ENCODE data around the gene BBS9.
"Not testable (repeated sequence)": the region's sequence is repeated elsewhere in the genome, so short reads cannot be mapped to it uniquely, and the experiment has no call there.

Gene BBS9

DNA sequence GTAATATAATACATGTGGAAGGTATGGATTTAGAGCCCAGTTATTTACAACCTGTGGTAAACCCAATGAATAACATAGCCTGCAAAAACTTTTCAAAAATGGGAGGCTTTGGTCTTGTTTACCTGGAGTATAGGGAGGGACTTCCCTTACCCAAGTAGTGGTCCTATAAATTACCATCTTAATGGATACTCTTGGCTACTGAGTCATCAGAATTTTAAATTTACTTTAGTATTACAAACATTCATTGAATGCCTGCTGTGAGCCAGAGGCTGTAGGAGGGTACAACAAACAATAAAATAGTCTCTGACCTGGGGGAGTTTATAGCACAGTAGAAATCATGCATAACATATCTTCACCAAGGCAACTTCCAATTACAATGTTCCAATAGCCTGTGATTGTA is 365.1 kb downstream of the BBS9 start:
- no peak for DNase-seq (ENCODE audit: low spot score)

DNA sequence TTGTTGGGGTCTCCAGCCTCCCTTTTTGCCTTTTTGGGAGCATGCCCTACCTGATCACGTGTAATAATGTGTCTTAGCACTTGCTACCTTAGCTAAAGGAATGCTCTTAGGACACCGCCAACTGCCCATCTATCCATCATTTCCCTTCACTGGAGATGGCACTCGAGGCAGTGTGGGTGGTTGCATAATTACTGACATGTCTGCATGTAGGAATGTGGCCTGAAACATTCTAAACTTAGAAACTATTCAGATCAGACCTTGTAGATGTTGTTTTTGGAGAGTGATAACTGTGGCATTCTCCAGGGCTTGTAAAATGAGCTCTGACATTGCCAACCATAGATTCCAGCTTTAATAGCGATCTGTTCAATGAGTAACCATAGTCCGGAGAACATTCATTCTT is 365.8 kb downstream of the BBS9 start:
- DNase-seq (ENCODE audit: low spot score) = no peak

DNA sequence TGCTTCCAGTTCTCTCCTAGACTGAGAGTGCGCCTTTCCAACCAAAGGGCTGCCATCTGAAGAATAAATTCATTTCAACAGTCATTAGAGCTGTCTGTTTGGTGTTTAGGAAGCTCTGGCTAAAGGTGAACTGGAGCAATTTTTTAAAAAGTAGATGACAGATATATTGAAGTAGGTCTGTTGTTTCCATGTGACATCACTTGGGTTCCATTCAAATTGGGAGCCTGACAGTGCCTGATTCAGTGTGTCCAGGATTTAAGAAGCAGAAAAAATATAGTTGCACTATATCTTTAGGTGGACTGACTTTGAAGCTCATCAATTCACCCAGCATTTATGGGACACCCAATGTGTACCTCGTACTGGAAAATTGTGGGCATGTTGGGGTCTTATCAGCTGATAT is 367.7 kb downstream of the BBS9 start:
- no peak for DNase-seq (ENCODE audit: low spot score)

DNA sequence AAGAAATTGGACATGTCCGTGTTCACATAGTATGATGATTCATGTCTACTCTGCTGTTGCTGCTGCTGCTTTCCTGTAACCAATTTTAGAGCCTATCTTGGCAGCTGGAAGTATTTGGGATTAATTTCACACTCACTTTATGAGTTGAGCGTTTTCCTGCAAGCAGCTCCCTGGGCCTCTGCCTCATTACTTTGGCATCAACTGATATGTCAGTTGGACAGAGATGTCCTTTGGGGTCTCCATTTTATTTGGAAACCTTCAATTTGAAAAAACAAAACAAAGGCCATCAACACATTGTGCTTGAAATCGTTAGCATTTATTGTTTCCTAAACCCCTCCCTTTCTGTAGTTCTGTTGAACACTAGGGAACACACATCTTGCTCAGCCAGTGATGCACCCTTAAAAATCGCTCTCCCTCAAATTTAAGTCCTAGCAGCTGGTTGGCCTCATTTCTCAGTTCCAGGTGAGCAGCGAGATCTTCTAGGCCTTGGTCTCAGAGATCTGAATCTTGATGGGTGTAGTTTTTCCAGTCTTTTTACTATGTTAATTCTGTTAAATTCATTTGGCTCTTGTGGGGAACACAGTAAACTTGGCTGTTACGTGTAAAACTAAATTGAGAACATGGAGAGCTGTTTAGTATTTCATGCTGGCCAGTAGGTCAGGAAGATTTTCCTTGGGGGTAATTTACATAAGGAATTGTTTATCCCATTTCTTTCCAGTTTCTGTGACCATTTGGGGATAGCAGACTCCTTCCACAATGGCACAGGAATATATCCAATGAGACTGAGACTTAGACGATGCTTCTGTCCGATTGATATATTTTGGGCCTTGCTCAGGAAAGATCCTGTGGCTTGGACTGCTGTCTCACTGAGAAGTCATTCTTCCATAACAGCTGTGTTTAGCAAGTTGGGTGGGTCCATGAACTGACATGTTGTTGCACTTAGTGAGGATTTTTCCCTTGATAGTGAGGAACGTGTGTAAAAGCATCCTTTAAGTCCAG is 371.6 kb downstream of the BBS9 start:
- DNase-seq (ENCODE audit: low spot score) = no peak

DNA sequence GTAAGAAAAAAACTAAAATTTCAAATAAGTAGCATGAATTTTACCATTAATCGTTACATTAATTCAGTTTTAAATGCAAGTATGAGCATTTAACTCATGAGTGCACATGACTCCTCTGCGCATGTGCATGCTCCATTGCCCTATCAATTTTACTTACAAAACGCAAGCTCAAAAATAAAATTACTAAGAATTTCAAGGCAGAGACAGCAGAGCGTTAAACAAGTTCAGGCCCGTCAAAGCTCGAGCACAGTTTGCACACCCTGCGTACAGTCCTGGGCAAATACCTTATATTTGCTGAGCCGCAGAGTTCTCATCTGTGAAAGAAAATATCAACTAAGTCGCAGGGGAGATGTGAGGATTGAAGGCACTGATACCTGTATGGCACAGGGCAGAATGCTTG is 373.6 kb downstream of the BBS9 start:
- no peak for DNase-seq (ENCODE audit: low spot score)

DNA sequence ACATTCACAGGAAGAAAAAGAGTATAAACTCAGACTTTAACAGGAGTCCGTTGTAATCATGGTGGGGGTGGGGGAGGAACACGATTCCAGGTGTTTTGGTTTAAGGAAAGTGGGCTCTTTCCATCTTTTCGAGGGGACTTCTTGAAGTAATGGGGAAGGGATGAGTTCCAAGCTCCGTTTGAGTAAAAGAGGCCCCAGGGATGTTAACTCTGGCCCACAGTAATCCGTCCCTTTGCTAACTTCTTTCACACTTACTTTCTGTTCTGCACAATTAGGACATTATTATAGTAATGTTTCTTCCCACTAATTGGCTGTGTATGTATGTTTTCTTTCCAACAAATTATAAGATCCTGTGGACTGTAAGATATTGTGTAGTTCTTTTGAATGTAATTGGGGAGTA is 374.4 kb downstream of the BBS9 start:
- DNase-seq (ENCODE audit: low spot score) = no peak

DNA sequence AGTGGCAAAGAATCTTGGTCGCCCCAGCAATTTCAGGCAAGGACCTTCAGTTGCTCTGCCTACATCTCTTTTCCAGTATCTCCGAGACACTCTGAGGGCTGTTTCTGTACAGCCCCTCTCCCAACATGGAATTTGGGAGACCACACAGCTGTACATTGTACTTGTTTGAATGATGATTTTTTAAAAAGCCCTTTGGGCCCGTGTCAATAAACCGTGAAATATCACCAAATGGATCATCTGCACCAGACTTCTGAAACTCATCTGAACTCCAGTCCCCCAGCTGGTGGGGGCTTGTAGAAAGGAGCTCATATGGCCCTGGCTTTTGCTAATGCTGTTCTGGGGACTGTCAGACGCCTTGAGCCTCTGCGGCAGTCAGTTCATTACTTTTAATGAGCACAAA is 374.9 kb downstream of the BBS9 start:
- no peak for DNase-seq (ENCODE audit: low spot score)

DNA sequence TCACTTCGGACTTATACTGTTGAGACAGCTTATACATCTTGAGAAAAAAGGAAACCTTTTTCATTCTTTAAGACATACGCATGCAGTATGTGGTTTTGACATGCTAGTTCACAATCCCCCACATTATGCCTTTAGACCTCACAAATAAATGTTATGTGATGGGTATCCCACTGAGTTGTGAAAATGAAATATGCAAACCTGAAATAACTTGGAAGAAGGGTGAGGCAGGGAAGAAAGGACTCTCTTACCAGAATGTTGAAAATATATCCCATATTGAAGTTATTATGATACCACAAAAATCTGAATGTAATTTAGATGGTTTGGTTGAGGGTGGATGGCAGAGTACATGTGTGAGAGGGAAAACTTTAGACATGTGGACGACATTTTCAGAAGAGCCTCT is 379.8 kb downstream of the BBS9 start:
- DNase-seq (ENCODE audit: low spot score) = no peak

DNA sequence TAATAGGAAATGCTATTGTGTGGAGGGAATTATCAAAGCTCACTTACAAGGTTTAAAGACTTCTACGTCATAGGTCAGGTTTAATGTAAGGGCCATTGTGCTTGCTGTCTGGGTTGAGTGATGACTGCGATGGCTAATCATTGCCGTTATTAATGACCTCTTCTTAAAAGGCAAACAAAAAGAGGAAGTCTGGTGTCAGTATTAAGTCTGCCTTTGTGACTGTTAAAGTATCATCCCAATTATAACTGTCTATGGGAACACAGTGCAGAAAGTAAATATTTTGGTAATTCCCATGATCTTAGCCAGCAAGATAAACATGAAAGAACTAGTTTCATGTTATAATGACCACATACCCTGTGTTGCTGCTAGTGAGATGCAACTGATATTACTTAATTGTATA is 382.4 kb downstream of the BBS9 start:
- DNase-seq (ENCODE audit: low spot score) = no peak

DNA sequence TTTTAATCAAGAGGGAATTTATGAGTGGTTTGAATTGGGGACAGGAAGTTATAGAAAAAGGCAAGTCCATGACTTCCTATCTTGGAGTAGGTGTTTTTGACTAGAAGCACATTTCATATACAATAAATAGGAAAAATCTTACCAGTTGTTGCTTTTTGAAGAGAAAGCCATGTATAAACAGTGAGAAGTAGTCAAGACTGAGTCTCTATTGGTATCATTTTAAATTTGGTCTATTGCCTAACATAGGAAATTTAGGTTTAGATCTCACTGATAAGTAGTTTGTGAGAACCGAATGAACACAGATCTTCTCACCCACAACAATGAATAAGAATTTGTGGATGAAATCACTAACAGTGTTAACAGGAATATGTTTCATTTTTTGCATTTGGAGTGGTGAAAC is 387.2 kb downstream of the BBS9 start:
- DNase-seq (ENCODE audit: low spot score) = no peak

DNA sequence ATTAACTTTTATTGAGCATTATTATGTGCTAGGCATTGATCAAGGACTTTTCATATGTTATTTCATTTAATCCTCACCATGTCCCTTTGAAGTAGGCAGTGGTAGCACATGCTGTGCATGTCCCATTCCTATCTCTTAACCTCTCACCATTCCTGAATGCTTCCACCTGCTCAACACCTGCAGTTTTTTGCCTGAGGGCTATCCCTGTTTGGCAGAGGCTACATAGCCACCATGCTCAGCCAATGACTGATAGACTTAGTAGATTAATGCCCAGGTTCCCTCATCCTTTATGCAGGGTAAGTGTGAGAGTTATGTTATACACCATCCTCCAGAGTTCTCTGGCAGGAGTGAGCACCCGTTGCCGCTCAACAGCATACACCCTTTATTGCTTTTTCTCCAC is 387.8 kb downstream of the BBS9 start:
- DNase-seq (ENCODE audit: low spot score) = no peak

DNA sequence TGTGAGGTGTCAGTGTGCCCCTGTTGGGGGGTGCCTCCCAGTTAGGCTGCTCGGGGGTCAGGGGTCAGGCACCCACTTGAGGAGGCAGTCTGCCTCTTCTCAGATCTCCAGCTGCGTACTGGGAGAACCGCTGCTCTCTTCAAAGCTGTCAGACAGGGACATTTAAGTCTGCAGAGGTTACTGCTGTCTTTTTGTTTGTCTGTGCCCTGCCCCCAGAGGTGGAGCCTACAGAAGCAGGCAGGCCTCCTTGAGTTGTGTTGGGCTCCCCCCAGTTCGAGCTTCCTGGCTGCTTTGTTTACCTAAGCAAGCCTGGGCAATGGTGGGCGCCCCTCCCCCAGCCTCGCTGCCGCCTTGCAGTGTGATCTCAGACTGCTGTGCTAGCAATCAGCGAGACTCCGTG is 397.6 kb downstream of the BBS9 start:
- not testable (repeated sequence) for DNase-seq (ENCODE audit: low spot score)

DNA sequence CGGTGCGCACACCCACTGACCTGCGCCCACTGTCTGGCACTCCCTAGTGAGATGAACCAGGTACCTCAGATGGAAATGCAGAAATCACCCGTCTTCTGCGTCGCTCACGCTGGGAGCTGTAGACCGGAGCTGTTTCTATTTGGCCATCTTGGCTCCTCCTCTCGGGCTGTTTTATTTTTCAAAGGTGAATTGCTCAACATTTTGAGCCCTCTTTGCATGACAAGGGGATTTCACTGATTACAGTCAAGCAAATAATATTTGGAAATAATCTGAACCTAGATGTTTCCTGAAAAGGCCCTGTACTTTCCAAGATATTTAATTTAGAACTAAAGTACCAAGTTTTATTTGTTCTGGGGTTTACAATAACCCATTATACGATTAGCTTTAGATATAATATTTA is 398.2 kb downstream of the BBS9 start:
- not testable (repeated sequence) for DNase-seq (ENCODE audit: low spot score)

DNA sequence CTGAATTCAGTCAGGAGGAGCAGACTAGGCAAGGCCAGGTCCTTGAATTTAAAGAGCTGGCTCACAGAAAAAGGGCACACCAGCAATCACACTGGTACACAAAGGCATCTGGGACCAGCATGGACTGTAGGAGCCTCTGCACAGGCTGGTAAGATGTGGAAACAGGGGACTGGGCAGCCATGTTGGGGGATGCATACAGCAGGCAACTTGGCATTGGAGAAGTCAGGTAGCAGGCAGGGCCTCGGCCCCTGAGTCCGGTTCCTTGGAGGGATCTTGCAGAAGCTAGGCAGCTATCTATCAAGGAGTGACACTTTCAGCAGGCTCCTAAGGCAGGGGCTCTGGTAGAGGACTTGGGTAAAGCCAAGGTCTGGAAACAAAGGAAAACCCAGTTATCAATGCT is 399.7 kb downstream of the BBS9 start:
- DNase-seq (ENCODE audit: low spot score) = no peak

DNA sequence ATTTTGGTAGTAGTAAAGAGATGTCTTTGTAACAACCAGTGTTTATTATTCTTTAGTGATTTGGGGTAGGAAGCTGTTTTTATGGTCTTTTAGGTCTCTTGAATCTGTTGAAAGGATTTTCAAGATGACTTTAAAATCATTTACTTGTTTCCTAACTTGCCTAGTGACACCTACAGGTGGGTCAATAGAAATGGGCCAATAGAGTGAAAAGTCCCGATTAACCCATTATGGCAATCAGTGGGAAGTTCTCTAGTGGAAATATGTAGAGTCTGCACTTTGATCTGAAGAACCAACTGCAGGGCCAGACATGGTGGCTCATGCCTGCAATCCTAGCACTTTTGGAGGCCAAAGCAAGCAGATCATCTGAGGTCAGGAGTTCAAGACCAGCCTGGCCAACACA is 401.3 kb downstream of the BBS9 start:
- DNase-seq (ENCODE audit: low spot score) = no peak

DNA sequence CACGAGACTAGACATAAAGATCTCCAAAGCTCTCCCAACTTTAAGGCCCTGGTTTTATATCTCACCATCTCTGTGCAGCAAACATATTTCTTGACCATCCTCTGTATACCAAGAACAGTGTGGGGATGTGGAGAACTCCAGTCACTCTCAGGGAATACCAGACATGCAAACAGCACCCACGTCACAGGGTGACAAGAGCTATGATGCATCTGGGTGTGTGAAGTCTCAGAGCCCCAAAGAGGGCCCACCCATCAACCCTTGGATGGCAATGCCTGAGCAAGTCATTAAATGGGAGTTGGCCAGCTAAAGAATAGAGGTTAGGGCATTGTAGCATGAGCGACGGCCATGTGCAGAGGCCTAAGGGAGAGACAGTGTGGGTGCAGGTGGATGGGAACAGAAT is 402.5 kb downstream of the BBS9 start:
- no peak for DNase-seq (ENCODE audit: low spot score)

DNA sequence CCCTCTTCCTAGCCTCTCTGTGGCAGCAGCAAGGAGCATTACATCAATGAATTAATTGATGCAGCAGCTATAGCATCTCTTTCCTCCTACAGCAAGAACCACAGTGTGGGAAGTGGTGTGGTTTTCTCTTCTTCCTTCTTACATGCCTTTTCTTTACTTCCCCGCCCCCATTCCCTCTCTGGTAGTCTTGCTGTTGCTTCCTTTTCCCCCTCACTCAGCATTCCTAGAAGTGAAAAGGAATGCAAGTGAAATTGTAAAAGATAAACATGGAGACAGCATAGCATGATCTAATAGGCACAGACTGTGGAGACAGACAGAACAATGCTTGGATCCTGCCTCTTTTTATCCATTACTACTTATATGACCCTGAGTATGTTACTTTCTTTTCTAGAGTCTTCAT is 405.5 kb downstream of the BBS9 start:
- DNase-seq (ENCODE audit: low spot score) = no peak

DNA sequence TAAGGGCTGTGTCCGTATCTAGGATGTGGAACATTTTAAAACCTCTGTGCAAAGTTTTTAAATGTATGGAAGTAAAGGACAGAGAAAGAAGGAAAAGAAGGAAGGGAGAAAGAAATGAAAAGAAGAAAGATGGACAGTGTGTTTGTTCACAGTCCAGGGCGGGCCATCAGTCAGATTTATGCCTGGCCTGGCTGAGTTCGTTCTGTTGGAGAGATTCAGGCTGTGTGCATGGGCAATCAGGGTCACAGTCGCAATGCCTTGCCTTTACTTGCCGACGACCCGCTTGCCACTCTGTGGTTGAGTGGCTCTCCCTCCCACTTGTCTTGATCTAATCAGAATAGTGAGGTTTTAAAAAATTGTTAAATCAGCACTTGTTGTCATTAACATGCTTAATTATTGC is 406.6 kb downstream of the BBS9 start:
- DNase-seq (ENCODE audit: low spot score) = no peak

DNA sequence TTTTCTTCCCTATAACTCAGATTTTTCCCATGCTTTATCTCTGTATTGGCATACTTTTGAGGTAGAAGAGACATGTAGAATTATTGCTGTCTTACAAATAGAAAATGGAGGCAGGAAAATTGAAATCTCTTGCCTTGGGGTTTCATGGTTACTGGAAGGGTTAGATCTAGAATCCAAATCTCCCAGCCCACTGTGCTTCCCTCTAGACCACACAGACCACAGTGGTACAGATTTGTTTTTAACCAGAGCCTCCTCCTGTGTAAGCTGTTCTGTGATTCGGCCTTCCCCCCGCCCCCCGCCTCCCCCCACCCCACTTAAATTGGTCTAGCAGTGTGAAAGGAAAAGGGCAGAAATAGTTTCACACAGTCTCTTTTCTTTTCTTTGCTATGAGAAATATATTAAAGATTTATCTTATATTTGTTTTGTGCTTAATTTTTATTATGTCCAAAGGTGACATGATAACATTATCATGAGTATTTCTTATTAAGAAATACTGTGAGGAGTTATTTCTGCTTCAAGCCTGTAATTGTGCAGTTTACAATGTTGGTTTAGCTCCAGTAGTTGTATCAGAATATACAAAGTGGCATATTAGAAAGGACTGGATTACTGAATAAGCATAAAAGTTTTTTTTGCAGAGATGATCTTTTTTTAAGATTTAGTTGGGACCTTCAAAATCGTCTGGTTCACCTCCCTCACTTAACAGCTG is 407.2 kb downstream of the BBS9 start:
- DNase-seq (ENCODE audit: low spot score) = no peak

DNA sequence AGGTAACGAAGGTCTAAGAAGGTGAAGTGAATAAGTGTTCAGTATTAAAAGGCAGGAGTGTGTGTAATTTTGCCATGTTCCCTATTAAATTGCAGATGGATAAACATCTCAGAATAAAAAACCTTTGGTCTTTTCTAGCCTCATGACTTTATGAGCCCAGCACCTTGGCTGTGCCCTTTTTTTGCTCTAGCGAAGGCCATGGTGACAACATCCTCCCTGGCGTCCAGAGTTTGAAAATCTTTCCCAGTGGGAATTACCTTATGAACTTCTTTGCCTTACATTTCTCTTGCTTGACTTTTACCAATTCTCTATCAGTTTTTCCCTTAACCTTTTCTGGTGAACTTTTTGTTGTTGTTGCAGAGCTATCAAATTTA is 407.7 kb downstream of the BBS9 start:
- no peak for DNase-seq (ENCODE audit: low spot score)

DNA sequence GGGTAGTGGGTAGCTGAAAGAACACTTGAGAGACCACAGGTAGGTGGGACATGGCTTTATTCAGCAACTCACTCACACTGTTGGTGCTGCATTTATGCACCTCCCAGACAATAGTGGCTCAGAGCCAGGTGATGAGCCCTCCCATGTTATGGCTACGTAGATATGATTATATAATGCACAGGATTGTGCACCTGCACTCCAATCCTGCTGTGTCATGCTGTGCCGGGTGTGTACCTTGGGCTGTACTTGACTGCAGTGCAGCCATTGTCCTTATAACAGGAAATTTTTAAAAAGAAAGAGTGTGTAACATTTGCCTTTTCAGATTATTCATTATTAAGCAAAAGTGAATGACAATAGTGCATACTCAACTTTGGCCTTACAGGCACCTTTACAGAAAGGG is 409.8 kb downstream of the BBS9 start:
- no peak for DNase-seq (ENCODE audit: low spot score)

DNA sequence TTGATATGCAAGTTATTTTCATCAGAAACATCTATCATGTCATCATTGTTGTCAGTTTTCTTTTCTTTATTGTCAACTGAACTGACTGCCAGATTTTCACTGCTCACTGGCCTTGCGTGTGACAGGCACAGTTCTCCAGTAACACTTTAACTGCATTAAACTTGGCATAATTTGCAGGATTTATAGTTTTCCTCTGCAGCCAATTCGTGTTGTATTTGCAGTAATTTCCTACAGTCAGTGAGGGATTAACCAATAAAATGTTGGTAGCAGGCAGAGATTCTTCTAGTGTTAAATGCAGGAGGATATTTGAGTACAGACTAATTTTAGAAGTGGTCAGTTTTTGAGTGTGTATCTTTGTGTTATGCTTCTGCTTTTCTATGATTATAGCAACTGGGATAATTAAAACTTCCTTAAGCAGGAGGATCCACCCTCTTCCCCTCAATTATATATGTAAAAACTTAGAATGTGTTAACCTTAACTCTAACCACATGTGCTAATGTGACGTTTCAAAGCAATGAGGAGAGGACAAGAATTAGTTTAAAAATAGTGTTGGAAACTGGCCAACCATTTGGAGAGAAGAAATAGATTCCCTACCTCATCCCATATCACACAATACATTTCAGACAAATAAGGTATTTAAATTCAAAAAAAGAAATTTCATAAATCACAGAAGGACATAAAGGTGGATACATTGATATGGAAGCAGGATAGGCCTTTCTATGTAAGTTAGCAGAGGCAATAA is 410.5 kb downstream of the BBS9 start:
- DNase-seq (ENCODE audit: low spot score) = no peak
